GM21360 (cell line): Measurements from ENCODE around the gene ZNF879.
A peak's percentile ranks its signal among the peaks of the same experiment; 100 is the strongest.

Experiments used
- ATAC-seq: cut with Tn5 transposase; IDR thresholded peaks from one replicate; pipeline ENCODE4 v1.9.1; 2021; ENCODE audit warnings: mild to moderate bottlenecking, moderate library complexity; ENCODE audit not compliant: unreplicated experiment

ZNF879 gene

DNA sequence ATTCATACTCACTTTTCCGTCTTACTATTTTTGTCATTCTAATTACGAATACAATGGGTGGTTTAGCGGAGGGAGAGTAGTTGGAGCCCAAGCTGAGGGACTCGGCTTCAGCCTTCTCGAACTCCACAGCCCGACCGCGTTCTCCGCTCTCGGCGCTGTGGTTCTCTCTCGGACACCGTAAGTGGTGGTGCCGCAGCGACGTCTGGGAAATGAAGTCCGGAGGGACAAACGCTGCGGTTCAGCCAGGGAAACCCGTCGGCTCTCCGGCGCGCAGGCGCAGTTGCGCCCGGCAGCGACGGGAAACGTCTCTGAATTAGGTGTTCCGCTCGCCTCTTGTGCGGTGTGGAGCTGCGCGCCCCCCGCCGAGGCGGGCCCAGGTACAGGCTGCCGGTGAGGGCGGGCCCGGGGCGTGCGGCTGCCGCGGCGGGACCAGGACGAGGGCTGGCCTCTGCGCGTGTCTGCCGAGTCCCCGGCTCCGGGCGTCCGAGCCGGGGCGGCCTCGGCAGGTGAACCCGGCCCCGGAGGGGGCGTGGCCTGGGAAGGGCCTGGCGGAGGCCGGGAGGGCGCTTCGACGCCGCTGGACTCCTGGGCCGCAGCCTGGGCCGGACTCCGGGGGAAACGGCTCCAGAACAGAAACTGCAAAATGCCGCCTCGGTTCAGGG is at the start of gene ZNF879:
ZNF879 (plus strand) TSS at position 277 of the 662 bp plus-strand sequence. CDS start 1,201 bp downstream, outside the sequence.
- ATAC-seq = peak; percentile 85

DNA sequence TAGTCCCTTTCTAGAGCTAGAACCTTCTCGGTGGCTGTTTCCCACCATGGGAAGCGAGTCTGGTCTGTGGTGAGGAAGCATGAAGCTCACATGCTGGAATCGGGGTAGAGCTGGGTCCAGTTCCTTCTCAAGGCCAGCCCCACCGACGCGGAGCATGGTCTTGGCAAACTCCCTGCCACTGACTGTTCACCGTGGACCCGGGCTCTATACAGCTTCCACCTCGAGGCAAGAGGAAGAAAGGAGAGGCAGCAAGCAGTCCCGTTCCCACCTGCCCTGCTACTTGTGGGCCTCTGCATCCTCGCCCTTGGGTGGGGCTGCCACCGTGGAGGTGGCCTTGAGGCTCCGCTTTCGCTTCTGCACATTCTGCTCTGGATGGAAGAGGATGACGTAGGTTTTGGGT is 42.2 kb upstream of the ZNF879 start:
- ATAC-seq = no peak

DNA sequence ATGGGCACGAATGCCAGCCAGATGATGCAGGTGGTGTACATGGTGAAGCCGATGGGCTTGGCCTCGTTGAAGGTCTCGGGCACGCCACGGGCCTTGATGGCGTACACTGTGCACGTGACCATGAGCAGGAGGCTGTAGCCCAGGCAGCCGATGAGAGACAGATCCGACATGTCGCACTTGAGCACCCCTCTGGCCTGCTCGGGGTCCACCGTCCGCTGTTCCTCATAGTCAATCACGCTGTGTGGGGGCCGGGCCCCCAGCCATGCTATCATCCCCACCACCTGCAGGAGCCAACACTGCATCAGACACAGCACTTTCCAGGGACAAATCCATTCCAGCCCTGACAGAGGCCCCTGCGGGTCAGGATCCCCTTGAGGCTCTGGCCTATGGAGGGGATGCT is 40.7 kb upstream of the ZNF879 start:
- ATAC-seq = no peak

DNA sequence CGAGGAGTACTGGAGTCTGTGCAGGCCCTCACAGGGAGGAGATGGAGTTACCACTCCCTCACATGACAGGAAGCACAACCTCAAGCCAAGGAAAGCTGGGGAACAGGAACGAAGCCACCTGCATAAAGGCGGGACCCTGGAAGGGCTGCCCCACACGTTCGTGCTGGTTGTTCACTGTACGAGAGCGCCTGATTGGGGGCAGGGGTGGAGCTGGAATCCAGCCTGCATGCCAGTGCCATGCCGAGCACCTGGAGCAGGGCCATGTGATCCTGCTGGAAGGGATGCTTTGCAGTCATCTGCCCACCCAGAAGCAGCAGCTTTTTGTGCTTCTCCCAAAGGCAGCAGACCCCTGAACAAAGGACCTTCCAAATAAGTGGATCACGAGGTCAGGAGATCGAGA is 39.9 kb upstream of the ZNF879 start:
- no peak for ATAC-seq

DNA sequence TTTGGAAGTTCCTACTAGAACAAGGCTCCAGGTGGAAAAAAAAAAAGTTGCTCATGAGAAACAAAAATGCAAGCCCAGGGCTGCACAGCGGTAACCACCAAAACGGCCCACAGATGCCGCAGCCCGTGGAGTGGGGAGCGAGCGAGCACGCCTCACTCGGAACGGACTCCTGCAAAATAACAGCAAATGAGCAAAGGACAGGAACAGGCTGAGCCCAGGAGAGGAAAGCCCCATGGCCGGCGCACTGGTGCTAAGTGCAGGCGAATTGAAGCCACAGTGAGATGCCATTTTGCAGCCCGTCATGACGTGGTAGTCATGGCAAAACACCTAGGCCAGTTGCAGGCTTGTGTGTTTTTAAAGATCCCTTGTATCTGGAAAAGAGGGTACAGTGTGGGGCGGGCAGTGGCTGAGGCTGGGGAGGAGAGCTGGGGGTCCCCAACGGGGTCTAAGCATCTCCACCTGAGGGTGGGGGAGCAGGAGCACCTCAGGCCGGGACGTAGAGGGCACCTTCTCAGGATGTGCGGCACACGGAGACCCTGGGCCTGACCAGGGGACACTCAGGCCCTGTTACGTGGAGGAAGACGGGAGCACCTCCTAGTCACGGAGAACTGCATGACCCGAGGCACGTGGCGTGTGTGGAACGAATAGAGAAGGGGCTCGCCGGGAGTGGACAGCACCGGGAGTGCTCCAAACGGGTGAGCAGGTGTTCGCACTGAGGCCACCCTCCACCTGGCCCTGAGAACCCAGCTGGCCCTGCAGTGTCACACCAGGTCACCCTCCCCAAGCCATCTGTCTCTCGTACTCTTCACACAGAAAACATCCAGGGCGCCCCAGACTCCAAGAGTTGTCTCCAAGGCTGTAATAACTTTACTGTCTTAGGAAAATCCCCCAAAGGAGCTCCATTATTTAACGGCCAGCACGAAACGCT is 39.2 kb upstream of the ZNF879 start:
- no peak for ATAC-seq

DNA sequence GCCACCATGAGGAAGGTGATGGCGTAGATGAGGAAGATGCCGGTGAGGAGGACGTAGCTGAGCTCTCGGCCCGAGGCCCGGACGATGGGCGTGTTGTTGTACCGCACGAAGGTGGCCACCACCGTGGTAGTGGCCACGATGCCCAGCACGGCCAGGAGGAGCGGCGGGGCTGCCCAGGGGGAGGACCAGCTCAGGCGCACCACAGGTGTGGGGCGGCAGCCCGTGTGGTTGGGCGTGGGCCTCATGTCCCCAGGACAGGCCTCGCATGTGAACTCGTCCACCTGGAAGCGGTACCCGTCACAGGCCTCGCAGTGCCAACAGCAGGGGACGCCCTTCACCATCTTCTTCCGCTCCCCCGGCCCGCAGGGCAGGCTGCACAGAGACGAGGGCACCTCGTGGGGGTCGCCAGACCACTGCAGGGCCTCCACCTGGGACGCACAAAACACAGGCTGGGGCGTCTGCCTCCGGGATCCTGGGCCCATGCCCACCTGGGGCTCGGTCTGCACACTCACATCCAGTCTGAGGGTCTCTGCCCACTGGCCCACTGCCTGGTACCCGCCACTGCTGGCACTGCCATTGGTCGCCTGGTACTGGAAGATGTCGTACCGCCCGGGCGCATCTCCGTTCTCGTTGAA is 37.2 kb upstream of the ZNF879 start:
- ATAC-seq = no peak

DNA sequence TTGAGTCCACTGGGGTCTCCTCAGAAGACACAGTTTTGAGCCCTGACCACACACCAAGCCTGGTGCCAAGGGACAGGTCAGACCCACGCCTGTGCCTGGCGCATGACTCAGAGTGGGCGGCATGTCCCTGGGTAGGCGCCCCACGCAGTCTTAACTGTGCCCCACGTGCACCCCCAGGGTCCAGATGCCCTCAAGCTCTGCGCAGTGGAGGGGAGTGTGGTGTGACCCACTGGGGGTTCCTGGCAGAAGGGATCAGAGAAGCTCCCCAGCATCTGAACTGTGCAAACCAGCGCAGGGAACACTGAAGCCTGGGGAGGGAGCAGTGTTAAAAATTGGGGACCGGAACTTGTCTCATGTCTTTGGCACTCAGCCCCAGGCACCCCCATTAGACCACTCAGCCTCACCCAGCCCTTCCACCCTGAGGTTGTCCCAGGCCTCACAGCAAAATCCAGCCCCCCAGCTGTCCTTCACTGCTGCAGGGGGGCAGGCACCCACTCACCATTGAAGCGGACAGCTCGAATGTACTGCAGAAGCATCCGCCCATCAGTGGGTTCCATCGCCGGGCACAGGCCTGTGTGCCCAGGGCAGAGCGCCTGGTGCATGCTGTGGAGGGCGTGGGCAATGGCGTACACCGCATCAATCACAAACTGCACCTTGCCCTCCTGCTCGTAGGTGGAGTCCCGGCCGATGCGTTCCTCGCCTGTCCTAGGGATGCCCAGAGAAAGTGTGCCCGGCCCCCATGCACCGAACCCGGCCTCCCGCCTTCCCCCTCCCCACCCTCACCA is 35.0 kb upstream of the ZNF879 start:
- no peak for ATAC-seq

DNA sequence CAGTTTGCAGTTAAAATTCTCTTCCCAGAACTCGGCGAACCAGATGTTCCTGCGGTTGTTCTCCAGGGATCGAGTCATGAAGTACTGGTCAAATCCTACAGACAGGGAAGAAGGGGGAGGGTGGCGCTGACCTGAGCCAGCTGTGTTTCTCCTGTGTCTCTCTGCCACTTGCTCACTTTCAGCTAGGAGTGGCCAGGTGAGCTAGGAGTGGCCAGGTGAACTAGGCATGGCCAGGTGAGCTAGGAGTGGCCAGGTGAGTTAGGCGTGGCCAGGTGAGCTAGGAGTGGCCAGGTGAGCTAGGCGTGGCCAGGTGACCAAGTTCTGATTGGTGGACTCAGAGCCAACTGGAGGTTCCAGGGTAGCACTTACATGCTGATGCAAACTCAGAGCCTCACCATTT is 34.3 kb upstream of the ZNF879 start:
- ATAC-seq = no peak

DNA sequence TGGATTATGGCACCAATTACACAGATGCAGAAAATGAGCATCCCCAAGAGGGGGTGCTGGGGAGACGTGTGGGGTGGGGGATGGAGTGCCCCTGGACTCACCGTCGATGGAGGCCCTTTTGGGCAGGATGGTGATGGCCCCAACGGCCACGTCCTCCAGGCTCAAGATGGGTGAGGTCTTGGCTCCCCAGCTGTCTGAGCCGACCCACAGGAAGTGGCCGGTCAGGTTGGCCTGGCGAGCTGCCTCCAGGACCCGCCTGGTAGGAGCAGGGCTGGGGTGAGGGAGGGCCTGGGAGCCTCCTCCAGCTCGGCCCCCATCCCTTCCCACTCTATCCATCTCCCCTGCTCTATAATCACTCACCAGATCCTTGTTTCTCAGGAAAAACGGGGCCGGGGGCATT is 33.1 kb upstream of the ZNF879 start:
- ATAC-seq = no peak

DNA sequence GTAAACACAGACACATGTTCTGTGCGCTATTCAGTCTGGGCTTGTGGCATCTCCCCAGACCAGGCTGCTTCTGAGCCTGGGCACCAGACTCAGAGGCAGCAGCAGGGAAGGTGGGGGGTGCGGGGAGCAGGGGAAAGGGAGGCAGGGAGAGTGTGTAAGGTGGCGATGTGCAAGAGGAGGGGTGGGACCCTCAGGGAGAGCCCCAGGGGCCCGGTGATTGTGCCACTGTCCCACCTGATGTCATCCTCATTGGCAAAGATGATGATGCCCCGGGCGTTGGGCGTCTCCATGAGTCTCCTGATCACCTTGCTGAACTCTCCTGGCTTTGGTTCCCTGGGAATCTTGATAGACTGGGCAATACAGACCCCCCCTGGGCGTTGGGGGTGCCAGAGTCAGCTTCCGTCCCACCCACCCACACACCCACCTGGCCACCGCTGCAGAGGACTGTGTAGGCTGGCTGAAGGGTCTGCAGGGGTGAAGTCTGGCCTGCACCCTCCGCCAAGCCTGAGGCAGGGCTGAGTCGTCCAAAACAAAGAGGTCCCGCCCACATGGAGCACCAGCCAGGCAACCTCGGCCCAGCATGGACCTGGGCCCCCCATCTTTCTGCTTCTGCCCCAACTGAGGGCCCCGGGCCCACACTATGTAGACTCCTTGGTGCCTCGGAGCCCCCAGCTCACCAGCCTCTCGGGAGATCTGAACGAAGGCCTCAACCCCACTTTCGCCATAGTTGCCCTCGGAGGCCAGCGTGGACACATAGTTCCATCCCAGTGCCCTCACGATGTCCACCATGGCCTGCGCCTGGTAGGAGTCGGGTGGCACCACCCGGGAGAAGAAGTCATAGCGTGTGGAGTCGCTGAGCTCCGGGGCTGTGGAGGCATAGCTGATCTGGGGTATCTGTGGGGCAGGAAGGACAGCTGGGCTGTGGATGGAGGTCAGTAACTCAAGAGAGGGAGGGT is 32.1 kb upstream of the ZNF879 start:
- ATAC-seq = no peak

DNA sequence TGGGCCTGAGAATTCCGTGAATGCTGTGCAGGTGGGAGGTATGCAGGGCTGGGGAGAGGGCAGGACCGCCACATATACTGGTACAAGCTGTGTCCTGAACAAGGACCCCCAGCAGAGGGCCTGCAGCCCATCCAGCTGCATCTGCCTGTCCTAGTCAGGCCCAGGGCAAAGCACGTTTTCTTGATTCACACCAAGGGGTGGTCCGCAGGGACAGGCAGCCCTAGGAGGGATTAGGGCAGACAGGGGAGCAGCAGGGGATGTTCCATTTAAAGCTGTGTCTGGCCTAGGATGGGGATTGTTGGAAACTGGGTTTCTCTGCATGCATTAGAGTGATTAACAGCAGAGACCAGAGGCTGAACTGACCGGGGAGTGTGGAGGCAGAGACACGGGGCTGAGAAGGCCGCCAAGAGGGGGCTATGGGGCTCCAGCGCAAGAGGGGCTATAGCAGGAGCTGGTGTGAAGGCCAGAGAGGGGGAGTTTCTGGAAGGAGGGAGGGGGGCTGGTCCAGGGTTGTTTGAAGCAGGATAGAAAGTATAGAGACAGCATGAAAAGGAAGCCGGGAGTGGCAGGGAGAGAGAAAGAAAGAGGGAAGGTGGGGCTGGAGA is 31.2 kb upstream of the ZNF879 start:
- no peak for ATAC-seq

DNA sequence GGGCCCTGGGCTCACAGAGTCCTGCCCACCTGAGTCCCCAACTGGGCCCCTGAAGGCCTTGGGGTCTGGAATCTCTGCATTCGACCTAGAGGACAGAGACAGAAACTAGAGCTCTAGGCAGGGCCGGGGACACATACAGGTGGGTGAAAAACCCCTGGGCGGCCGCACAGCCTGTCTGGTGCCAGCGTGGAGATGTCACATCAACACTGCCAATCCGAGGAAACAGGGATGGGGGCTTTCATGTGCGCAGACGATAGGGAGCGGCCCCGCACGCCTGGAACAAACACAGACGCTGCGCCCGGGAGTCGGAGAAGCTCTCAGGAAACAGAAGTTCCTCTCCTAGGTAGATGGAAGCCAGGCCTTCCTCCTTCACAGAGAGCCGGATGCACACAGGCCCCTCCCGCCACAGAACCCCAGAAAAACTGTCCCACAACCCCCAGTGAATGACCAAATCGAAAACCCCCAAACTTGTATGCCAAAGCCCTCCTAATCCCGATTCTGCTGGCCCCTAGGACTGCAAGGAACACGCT is 30.3 kb upstream of the ZNF879 start:
- ATAC-seq = no peak

DNA sequence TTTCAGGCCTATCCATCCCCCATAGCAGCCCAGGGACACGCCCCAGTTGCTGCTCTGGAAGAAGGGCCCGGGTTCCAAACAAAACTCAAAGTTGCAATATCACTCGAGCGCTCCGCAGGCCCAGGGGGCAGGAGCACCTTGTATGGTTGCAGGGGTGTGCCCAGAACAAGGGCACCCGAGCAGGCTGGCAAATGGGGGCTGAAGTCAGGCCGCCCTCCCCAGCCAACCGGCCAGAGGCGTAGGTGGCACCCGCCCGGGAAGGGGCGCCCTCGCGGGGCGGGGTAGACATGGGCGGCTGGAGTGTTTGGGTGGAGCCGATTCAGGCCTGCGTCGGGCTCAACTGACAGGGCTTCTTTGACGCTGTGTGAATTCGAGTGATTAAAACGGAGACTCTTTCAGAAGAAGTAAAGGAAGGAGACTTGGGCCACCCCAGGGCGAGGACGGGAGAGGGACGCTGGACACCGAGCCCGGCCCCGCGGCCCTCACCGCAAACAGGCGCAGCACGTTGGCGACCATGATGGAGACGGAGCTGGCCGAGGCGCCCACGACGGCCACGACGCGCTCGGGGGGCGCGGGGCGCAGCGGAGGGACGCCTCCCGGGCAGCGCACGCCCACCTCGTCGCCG is 29.5 kb upstream of the ZNF879 start:
- no peak for ATAC-seq

DNA sequence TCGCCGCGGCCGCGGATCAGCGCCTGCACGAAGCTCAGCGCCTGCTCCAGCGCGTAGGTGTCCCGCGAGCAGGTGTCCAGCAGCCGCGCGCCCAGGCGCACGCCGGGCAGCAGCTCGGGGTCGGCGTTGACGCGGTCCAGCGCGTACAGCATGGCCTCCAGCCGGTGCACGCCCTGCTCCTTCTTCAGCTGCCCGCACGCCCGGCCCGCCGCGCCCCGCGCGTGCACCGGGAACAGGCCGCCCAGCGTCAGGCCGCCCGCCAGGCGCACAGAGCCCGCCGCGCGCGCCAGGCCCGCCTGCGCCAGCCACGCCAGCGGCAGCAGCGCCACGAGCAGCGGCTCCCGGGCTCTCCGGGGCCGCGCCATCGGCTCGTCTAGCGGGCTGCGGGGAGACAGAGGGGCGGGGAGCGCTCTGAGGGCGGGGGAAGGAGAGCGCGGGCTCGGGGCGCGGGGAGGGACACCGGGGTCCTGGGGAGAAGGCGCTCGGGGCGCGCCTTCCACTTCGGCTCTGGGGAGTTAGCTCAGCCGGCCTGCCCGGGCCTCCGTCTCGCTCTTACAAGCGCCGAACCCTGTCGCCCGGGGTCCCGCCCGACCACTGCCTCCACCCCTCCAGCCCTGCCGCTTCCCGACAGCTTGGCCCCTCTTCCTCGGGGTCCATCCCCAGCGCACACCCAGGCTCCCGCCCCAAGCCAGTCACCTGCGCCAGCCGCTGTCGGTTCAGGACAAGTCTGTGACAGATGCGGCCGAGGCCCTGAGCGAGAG is 28.8 kb upstream of the ZNF879 start, which contains the start of gene GRM6:
GRM6 (minus strand) TSS at position 741 of the 761 bp plus-strand sequence; CDS start at position 365, 376 bp downstream.
- no peak for ATAC-seq

DNA sequence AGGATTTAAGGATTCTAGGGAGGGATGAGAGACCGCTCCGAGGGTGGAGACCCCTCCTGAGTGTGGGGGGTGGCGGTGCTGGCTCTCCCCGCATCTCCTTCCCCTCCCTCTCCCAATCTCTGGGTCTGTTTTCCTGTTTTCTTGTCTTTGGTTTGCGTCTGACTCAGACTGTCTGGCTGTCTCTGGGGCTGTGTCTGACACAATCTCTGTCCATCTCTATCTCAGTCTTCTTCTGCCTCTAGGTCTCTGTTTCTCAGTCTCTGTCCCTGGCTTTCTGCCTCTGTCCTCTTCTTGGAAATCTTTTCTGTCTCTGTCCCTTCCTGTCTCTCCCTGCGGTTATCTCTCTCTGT is 28.3 kb upstream of the ZNF879 start:
- no peak for ATAC-seq

DNA sequence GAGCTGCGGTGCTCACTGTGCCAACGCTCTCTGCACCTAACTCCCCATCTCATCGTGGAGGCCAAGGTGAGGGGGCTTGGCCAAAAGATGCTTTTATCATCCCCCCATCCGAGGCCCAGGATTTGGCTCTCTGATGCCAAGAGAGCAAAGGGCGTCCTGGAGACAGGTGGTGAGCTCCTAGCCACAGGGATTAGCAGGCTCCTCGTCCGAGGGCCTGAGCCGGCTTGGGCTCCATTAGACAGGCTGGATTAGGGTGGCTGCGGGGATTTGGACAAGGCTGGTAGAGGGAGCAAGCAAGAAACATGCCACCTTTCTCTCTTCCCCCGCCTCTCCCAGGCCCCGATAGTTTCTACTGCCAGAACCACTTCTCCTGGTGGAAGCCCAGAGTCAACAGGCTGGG is 27.4 kb upstream of the ZNF879 start:
- ATAC-seq = no peak

DNA sequence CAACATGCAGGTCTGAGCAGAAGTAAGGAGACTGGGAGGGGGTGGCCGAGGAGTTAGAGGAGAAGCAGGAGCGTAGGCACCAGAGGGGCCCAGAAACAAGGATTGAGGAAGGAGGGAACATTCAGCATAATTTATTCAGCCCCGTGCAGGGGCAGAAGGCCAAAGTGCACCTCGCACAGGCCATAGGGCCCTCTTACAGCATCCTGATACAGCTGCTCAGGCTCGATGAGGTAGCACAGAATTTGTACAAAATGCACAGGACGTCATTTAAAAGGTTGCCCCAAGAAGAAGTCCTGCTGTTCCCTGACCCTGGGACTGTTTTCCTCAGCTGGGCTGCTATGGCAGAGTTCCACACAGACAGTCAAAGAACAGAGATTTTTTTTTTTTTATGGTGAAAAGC is 26.4 kb upstream of the ZNF879 start:
- ATAC-seq = no peak

DNA sequence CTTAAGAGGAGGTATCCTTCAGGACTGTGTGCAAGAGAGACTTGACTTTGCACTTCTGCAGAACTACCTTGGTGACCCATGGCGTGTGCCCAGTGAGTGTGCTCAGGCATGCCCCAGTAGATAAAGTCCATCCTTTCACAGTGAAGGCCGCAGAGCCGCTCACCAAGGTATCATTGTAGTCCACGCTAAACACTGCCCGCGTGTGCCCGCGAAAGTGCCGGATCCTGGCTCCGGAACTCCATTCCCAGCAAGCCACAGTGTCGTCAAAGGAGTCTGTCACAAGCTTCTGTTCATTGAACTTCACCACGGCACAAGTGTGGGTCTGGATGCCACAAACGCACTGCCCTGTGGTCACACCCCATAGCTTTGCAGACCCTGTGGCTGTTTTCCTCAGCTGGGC is 25.2 kb upstream of the ZNF879 start:
- ATAC-seq = no peak
